GM12873 (cell line): Measurements from ENCODE around the gene DSCAM.

Experiments
- CTCF ChIP-seq: IDR thresholded peaks from 2 replicates; pipeline ENCODE4 v1.5.1; 2012; ENCODE audit warnings: low read depth, mild to moderate bottlenecking, moderate library complexity, low read length, control low read depth; ENCODE audit not compliant: insufficient read depth; ENCODE audit errors: missing control alignments

Gene DSCAM

GRCh38 chr21:40335704-40336103 lies 511.3 kb downstream of the DSCAM start:
- no peak for TF ChIP-seq CTCF

GRCh38 chr21:40334159-40334558 lies 512.8 kb downstream of the DSCAM start:
- no peak for TF ChIP-seq CTCF

GRCh38 chr21:40333731-40334130 lies 513.2 kb downstream of the DSCAM start:
- TF ChIP-seq CTCF, result no peak

- TF ChIP-seq CTCF, result no peak
Observed at GRCh38 chr21:40331804-40332203, 515.2 kb downstream of the DSCAM start.

GRCh38 chr21:40331172-40331571 lies 515.8 kb downstream of the DSCAM start:
- no peak for TF ChIP-seq CTCF

GRCh38 chr21:40324389-40324788 lies 522.6 kb downstream of the DSCAM start:
- no peak for TF ChIP-seq CTCF

GRCh38 chr21:40318371-40318770 lies 528.6 kb downstream of the DSCAM start:
- no peak for TF ChIP-seq CTCF
